Measurements from ENCODE around the gene CCL27. TPM values are rescaled to one million over a fixed set of nuclear protein-coding genes. Genes with fewer than 3 reads are reported as not detected.

Gene CCL27
- total RNA-seq, 4 donors from 2014 or later: not detected

DNA sequence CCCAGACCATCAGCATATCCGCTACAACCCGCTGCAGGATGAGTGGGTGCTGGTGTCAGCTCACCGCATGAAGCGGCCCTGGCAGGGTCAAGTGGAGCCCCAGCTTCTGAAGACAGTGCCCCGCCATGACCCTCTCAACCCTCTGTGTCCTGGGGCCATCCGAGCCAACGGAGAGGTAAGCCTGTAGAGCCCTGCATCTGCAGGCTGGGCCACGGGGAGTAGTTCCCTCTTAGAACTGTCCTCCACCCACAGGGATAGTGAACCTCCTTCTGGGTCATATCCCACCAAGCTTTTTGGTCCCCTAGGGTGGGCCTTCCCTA lies 15.4 kb downstream of the CCL27 start:
- TF ChIP-seq, protein P1, sequence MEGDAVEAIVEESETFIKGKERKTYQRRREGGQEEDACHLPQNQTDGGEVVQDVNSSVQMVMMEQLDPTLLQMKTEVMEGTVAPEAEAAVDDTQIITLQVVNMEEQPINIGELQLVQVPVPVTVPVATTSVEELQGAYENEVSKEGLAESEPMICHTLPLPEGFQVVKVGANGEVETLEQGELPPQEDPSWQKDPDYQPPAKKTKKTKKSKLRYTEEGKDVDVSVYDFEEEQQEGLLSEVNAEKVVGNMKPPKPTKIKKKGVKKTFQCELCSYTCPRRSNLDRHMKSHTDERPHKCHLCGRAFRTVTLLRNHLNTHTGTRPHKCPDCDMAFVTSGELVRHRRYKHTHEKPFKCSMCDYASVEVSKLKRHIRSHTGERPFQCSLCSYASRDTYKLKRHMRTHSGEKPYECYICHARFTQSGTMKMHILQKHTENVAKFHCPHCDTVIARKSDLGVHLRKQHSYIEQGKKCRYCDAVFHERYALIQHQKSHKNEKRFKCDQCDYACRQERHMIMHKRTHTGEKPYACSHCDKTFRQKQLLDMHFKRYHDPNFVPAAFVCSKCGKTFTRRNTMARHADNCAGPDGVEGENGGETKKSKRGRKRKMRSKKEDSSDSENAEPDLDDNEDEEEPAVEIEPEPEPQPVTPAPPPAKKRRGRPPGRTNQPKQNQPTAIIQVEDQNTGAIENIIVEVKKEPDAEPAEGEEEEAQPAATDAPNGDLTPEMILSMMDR (IDR thresholded peaks at IDR 0.05; ENCODE audit: low read depth): no peak

GRCh38 chr9:34646211-34647083 lies 16.0 kb downstream of the CCL27 start, which contains the start of gene GALT:
GALT (plus strand) TSS chr9:34646675; CDS start chr9:34646705, 30 bp downstream.
- TF ChIP-seq, protein P1 (IDR thresholded peaks at IDR 0.05; ENCODE audit: low read depth): no peak

GRCh38 chr9:34644766-34645314 lies 17.6 kb downstream of the CCL27 start:
- TF ChIP-seq, protein P1 (IDR thresholded peaks at IDR 0.05; ENCODE audit: low read depth): no peak

DNA sequence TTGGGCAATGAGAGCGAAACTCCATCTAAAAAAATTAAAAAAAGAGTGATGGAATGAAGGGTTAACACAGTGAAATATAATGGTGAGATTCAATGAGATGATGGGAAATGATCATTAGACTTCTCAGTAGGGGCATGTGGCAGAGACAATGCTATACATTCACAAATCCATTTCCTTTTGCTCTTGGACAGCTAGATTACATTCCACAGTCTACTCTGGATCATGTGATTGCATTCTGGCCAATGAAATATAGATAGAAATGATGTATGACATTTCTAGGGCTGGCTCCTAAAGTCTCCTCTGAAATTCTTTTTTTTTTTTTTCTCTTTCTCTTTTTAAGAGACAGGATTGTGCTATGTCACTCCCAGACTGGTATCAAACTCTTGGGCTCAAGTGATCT lies 19.8 kb downstream of the CCL27 start:
- TF ChIP-seq, protein P1 (IDR thresholded peaks at IDR 0.05; ENCODE audit: low read depth): no peak

DNA sequence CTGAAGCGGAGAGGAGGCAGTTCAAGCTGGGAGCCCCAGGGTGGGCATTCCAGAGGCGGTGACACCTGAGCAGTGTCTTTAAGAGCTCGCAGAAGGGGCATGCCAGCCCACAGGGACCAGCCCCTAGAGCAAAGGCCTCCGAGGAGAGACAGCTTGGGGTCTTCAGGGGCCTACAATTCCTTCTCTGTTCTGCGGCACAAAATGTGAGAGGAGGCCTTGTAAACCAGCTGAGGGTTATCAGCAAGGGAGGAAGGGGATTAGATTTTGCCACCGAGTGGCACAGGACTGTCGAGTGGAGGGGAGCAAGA lies 24.4 kb downstream of the CCL27 start:
- TF ChIP-seq, protein P1 (IDR thresholded peaks at IDR 0.05; ENCODE audit: low read depth): no peak

GRCh38 chr9:34637356-34638137 lies 24.9 kb downstream of the CCL27 start, which contains the start of gene SIGMAR1:
SIGMAR1 (minus strand) TSS chr9:34637787; CDS start chr9:34637697, 90 bp downstream.
- TF ChIP-seq, protein P1 (IDR thresholded peaks at IDR 0.05; ENCODE audit: low read depth): no peak

DNA sequence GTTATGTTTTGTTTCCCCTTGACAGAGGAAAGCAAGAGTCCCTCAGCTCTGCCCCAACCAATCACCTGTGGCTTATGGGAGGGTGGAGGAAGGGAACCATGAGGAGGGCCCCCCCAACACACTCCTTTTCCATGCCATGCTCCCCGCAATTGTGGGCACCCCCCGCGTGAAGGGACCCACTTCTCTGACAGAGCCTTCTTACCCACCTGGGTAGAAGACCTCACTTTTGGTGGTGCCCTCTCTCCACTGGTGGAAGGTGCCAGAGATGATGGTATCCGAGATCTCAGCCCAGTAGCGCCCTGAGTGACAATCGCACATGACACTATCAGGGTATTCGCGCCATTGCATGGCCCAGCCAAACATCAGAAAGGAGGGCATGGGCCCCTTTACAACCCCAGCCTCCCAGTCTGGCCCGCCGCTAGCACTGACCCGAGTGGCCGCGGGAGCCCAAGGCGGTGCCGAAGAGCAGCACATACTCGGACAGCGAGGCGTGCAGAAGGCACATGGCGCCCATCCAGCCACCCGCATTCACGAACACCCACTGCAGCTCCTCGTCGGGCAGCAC lies 25.6 kb downstream of the CCL27 start:
- TF ChIP-seq, protein P1 (IDR thresholded peaks at IDR 0.05; ENCODE audit: low read depth): no peak

Data from subcutaneous adipose tissue (tissue), 4 donors.